HG02943 (cell line): ENCODE data around the gene CBX2.

Experiments
- ATAC-seq: cut with Tn5 transposase; IDR thresholded peaks from one replicate; pipeline ENCODE4 v1.9.1; 2021; ENCODE audit warnings: mild to moderate bottlenecking, low read depth, moderate library complexity; ENCODE audit not compliant: unreplicated experiment

The CBX2 gene

DNA sequence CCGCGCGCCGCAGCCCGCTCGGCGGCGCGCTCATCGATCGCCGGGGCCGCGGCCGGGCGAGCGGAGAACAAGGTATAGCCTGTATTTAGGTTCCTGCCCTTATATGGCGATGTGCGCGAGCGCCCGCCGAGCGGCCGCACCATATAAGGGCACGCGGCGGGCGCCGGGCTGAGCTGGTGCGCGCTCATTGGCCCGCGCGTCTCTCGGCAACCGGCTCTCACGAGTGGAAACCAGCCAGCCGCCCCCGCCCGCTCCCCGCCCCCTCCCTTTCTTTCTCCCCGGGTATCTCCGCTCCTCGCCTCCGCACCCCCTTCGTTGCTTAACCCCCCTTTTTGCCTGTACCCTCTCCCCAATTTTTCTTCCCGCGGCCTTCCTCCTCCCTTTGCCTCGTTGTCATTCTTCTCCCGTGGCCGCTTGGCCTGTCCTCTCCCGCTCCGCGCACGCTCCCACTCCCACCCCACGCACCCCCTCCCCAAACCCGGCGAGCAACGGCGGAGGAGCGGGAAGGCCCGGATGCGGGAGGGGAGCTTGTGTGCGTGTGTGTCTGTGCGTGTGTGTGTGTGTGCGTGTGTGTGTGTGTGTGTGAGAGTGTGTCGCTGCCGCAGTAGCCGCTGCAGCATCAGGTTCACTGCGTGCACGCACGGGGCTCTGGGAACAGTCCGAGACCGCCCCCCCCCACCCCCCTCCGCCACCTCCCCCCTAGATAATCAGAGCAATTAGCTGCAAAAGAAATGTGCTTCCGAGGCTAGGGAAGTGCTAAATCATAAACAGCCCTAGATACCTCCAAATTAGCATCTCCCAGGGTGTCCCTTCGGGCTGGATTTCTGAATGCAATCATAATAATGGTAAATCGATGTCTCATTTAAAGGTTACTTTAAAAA, 32.4 kb downstream of the CBX2 start:
- peak; percentile 63 for ATAC-seq

DNA sequence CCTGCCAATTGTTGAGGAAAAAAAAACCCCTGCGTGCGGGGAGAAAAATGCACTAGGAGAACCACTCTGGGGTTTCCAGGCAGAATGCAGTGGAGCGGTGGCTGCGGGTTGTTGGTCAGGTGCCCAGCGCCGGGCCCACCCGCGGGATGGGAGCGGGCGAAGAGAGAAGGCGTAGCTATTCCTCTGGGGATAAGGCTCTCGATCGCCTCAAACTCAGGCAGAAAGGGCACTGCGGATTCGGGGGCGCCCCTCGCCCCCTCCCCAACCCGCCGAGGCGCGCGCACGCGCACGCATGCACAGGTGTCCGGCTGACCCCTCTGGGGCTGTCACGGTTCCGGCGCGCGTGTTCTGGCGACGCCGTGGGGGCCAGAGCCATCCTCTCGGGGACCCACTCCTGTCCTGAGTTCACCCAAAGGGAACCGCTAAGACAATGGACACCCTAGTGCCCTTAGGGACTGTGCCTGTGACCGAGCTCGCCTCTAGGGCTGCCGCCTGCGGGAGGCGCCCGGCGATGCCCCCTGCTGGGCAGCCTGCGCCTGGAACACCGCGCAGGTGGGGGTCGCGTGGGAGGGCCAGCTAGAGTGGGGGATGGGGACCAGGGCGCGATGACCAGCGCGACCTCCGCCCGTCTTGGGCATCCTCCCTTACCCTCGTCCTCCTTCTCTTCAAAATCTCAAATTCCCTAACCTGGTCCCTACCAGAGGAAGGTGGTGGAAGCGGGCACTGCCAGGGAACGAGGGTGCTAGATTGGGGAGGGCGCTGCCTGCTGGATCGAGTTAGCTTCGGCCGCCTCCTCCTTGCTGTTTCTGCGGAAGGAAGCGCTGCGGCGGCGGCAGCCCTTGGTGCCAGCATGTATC, 33.3 kb downstream of the CBX2 start:
- no peak for ATAC-seq

DNA sequence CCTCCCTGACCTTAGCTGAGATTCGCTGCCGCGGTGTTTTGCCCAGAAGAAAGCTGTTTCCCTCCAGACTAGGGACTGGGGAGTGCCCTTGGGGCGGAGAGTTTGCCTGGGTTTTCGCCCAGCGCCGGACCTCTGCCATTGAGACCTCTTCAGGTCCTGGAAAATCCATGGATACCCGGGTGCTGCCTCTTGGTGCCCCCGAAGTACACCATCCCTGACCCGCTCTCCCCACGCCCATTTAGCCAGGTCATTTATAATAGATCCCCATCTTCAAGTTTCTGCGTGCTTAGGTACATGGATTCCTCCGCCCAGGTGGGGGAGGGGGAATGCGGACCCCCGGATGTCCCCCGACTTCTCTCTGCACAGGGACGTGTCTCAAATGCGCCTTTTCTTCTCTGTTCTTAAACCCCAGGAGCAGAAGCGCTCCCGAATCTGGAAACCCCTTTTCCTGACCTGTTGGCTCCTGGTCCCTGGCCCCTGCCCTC, 34.0 kb downstream of the CBX2 start:
- ATAC-seq: no peak

DNA sequence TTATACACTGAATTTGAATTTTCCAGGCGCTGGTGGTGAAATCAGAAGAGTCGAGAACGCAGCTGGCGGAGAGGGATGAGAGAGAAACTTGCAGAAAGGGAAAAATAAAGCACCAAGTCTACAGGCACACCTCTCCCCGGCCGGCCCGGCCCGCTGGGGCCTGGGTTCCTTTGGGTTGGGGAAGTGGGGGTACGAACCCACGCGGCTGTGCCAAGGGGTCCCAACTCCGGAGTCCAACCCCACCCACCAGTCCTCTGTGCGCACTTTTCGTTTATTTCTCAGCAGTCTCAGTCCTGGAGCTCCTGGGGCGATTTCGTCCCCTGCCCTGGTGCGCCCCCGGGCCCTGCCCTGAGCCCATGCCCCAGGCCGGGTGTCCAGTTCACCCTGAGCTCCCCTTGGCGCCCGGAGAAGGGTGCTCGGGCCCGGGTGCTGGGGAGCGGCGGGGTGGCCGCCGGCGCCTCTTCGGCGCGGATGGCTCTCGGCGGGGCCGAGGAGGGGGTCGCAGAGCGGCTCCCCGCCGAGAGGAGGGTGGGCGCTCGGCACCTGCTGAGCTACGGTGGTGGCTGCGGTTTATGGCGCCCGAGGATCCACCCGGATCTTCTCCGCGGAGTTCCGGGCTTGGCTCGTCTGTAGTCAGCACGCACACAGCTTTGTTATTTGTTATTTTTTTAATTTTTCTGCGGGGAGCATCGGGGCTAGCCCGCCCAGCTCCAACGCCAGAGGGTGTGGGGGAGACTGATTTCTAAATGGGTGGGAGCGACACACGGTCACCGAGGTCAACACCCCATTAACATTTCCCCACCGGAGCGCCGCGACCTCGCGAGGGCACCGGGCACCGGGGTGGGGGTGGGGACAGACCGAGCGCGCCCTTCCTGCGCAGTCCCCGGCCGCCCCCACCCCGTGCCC, 34.7 kb downstream of the CBX2 start:
- no peak for ATAC-seq

DNA sequence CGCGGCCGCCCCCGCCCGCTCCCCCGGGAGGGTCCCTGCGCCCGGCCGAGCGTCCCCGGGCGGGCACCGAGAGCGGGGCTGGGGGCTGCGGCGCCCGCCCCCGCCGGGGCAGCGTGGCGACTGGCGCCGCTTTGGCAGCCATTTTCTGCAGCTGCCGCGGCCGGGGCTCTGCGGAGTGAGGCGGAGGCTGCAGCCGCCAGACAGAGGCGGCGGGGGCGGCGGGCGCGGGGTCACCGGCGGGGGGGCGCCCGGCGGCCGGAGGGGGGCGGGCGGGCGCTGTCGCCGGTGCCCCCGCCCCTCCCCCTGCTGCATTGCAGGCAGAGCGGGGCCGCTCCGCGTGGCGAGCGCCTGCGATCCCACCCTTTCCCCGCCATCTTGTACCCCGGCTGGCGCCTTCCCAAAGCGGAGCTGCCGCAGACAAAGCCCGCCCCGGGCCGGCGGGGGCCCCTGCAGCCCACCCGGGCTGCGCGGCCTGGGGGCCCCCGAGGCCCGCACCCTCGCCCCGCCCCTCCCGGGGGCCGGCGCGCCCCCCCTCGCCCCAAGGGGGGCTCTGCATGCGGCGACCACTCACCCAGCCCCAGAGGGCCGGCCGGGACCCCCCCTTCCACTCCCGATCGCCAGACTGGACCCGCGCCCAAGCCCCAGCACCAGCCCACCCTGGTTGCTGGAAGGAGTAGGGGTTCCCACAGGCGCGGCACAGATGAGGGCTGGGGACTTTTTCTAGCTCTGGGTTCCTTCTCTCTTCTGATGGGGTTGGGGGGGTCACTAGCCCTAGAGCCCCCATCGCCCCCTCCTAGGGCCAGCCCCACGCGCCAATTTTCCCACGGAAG, 35.6 kb downstream of the CBX2 start:
- ATAC-seq: no peak

DNA sequence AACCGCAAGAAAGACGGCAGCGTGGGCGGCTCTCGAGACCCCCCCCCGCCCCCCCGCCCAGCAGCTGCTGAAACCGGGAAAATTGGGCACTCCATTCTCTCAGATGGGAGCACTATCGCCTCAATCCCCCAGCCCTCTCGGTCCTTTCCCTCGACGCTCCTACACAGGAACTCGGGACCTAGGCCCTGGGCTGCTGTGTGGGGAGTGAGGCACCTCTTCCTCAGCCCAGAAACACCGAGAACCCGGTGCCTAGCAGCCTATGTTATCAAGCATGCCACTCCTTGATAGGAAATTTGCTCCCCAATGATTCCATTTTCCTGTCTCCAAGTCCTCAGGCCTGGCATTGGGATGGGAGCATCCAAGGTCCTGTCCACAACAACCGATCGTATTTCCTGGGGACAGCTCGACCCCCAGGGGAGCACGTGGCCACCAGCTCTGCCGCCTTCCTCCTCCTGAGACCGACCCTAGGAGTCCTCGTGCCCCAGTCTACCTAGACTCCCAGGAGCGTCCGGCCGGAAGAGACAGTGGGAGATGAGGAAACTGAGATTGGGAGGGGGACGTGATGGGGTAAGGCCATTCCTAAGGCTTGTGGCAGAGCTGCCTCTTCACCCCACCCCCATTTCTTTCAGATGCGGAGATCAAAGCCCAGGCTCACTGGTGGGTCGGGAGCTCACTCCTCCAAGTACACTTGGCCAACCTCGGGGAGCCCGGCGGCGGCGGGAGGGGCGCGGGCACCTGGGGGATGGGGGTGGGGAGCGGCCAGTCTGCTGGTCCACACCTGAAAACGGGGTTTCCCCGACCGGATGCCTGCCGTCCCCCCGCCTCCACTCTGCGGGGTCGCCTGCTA, 36.4 kb downstream of the CBX2 start:
- no peak for ATAC-seq

DNA sequence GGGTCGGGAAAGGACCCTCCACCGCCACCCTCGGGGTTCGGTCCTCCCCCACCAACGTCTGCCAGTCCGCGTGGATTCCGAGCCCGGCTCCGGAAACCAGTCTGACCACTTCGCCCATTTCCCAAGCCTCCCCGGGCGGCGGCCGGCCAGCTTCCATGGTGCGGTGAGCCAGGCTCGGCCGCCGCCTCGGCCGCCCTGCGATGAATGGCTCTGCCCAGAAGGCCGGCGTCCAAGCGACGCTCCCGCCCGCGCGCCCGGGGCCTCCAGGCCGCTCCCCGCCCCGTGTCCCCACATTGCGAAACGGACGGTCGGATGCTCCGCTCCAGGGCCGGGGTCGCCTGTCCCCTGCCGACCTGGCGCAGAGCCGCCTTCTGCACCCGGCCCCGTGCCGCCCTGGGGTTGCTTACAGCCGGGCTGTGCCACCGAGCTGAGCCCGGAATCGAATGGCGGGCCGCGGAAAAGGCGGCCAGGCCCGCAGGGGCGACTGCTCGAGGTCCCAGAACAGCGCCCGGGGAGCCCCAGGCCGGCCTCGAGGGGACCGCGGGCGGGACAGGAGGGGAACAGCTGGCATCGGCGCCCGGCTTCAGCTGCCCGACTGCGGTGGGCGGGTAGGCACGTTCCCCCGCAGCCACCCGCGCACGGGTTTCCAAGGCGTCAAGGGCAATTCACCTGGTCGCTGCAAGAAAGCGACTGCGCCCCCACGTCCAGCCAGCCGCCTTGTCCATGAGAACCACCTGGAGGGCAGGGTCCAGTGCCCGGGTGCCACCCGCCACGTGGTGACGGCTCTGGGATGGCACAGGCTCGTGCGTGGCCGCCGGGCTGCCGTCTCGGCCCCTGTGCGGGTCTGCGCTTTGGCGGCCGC, 37.3 kb downstream of the CBX2 start:
- ATAC-seq: no peak

DNA sequence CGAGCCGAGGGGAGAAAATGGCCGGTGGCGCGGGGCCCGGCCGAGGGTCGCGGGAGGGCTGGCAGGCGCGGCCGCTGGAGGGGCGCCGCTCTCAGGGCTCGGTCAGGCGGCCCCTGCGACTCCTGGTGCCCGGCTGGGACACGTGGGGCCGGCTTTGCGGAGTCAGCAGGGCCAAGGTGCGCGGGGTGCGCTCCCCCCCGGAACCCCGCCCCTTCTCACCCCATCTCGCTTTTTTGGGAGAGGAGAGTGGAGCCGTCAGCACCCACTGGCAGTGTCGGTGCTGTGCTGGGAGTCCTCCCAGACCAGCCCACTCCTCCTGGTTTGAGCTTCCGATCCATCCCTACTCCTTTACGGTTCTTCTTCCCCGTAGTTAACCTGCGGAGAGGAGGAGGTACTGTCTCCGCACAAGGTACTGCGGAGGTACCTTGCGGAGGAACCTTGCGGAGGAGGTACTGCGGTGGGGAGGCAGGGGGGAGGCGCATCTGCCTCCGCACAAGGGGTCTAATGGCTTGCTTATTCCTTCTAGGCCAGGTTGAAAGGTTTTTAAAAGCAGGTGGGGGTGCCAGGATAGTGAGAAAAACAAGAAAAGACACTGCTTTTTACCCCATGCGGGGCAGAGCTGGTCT, 38.0 kb downstream of the CBX2 start:
- ATAC-seq: no peak

DNA sequence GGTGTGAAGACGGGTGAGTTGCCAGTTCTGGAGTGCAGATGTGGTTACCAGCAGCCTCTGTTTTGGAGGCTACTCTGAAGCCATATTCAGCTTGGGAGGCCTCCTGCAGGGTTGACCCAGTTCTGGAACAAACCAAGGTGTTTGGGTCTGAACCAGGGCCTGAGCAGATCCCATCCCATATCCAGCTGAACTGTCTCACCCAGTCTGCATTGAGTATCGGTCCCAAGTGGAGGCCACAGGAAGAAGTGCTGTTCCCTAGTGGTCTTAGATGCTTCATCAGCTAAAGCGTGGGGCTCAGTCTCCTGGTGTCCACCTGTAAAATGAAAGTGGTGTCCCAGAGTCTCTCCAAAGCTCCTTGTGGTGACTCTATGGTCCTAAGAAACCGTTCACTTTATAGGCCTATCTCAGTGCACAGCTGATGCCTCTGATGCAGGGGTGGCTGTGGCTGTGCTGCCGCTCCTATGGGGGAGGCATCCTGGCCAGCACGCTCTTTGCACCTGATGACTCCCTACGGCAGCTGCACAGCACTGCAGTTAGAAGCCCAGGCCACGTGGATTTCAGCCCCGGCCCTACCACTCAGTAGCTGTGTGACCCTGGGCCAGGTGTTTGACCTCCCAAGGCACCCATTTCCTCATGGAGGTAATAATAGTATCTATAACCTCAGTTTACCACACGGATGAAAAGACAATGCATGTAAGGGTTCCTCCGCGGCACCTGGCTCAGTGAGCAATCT, 40.2 kb downstream of the CBX2 start:
- no peak for ATAC-seq

DNA sequence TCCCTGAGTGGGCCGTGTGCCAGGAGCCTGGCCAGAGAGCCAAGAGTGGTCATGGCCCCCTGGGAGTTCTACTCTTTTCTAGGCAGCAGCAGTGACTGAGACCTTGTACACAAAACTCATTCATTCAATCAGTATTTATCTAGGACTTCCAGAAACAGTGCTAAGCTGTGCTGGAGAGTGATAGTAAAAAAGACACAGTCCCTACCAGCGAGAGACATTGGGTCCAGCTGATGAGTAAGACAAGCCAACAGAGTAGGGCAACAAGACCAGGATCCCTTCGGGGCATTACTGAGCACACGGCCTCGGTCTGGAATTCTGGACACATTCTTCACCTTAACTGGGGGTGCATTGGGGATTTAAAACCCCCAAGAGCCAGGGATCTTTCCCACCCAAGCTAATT, 41.1 kb downstream of the CBX2 start:
- no peak for ATAC-seq

DNA sequence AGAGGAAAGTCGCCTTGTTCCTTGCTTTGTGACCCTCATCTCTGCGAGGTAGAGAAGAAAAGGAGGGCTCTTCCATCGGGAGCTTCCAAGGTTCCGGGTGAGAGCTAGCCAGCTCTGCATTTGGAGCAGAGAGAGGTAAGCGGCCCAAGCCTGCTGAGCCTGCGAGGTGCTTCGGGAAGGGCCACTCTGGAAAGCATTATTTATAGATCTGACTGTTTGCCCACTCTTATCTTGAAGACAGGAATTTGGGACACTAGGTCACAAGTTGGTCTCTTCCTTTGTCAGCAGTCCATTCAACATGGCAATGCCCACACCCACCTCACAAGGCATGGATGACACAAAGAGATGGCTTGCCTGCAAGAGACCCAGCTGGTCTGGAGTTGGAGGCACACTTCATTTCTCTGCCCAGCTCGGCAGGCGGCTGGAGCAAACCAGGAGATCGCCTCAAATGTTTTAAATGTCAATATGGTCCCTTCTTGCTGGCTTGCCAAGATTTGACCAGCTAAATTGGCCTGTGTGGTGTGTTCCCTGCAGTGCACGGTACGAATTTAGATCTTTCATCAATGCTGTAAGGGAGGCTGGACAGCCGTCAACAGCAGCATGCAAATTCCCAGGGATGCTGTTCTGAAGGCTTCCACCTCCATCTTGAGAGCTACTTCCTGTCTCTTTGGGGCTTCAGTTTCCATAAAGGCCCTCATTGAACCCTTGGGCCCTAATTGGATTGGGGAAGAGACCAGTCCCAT, 41.8 kb downstream of the CBX2 start:
- no peak for ATAC-seq

DNA sequence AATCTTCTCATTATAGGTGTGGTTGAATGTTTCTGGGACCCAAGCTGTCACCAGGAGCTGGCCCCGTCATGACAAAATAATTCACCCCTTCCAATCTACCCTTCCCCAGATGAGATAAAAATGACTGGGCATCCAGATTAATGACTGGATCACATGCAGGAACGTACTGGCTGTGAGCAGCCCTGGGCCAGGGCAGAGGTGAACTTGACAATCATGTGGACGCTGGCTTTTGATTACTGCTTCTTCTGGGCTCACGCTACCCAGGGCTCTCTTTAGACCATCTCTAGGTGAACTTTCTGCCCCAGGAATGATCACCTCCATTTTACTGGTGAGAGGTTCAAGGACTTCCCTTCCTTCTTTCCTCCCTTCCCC, 43.0 kb downstream of the CBX2 start:
- ATAC-seq: no peak

DNA sequence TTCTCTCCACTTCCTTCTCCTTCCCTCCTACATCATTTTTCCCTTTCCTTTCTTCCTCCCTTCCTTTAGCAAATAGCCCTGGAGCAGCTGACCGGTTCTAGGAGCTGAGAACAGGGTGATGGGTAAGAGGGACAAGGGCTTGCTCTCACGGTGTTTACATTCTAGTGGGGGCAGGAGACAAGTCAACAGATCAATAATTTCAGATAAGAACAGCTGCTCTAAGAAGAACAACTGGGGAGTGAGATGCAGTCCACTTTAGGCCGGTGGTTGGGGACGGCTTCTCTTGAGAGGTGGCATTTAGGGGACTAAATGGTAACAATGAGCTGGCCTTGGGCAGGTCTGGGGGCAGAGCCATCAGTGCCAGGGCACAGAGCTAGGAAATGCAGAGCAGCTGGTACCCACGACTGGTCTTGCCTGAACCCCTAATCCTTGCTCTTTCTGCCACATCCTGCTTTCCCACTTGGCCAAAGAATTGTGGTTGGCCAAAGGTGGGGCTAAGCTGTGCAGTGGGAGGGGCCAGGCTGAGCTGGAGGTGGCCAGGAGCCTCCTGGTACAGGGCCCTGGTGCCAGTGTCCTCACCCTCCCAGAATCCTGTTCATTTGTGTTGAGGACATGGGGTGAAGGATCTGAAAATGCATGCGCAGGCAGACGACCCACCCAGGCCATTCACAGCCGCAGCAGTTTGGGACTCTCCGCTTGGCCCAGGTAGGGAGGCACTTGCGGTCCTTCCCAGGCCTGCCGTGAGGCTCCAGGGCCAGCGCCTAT, 43.6 kb downstream of the CBX2 start:
- ATAC-seq: no peak

DNA sequence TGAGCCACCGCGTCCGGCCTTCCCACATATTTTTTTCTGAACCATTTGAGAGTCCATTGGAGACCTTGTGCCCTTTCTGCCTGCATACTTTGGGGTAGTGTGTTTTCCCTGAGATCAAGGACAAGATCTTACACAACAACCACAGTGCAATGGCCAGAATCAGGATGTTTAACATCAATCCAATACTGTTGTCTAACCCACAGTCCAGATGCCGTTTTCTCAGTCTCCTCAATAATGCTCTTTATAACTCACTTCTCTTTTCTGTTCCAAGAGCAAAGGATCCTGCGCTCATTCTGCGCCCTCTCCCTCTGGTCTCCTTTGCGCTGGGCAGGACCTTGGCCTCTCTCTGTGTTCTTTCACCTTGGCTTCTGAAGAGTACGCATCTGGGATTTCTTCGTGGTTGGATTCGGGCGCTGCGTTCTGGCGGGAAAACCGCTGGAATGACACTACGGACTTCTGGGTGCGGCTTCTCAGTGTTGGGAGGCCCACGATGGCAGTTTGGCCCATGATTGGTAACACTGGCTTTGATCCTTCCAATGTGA, 44.7 kb downstream of the CBX2 start:
- ATAC-seq: no peak

DNA sequence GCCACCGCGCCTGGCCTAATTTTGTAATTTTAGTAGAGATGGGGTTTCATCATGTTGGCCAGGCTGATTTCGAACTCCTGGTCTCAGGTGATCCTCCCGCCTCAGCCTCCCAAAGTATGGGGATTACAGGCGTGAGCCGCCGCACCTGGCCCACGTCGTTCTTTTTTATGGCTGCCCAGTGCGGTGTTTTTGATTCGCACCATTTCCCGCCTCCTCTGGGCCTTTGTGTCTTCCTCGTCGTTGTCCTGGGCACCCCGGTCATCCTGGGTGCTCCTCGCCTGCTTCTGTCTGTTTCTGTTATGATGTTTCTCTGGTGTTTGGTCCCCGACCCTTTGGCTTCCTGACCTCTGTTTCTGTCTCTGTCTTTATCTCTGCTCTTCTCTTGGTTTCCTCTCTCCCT, 46.3 kb downstream of the CBX2 start:
- ATAC-seq: no peak
